DND-41 (cell line): Measurements from ENCODE around the gene CAD.
A peak's percentile ranks its signal among the peaks of the same experiment; 100 is the strongest.

ENCODE experiments used
- ATAC-seq: fragments of 200-7000 bp; cut with Tn5 transposase; 3 replicates; pipeline ENCODE4 v1.9.1; 2021; ENCODE audit warnings: low read depth; ENCODE audit not compliant: insufficient read depth
- DNase-seq: peaks from one replicate; pipeline ENCODE4 v3.0.0-alpha.2; 2020
- H2AFZ ChIP-seq: 2 replicates; pipeline ENCODE4 v1.6.0; 2012; ENCODE audit warnings: low read depth, low read length
- H3K27ac ChIP-seq: 2 replicates; pipeline ENCODE4 v1.5.1; 2012; ENCODE audit warnings: low read length, inconsistent platforms
- H3K27me3 ChIP-seq: fragments of 200-600 bp; sonication (generic); 2 replicates; pipeline ENCODE4 v1.6.0; 2012; ENCODE audit warnings: low read length, mild to moderate bottlenecking, inconsistent platforms; ENCODE audit not compliant: insufficient read depth, poor library complexity
- H3K36me3 ChIP-seq: 2 replicates; pipeline ENCODE4 v1.5.1; 2012; ENCODE audit warnings: low read length, inconsistent platforms; ENCODE audit not compliant: insufficient read depth
- H3K4me1 ChIP-seq: 2 replicates; pipeline ENCODE4 v1.5.1; 2012; ENCODE audit warnings: mild to moderate bottlenecking, low read length; ENCODE audit not compliant: insufficient read depth
- H3K4me2 ChIP-seq: 2 replicates; pipeline ENCODE4 v1.6.0; 2012; ENCODE audit warnings: mild to moderate bottlenecking, moderate library complexity, low read length, inconsistent platforms; ENCODE audit not compliant: insufficient read depth
- H3K4me3 ChIP-seq, 2 experiments: fragments of 200-600 bp in 1 of 2; shearing (Covaris generic) in 1 of 2; 2 replicates each; pipeline ENCODE4 v1.5.1; 2012 to 2016; ENCODE audit warnings: inconsistent platforms in 2 of 2, low read length in 2 of 2, mild to moderate bottlenecking in 2 of 2, low read depth in 1 of 2, moderate library complexity in 1 of 2
- H3K79me2 ChIP-seq: 2 replicates; pipeline ENCODE4 v1.6.0; 2012; ENCODE audit warnings: low read length, inconsistent platforms; ENCODE audit not compliant: insufficient read depth
- H3K9ac ChIP-seq: 2 replicates; pipeline ENCODE4 v1.6.0; 2012; ENCODE audit warnings: low read depth, mild to moderate bottlenecking, inconsistent platforms, low read length, moderate library complexity
- H3K9me3 ChIP-seq: 2 replicates; pipeline ENCODE4 v1.5.1; 2012; ENCODE audit warnings: low read length, moderate library complexity, mild to moderate bottlenecking, inconsistent platforms; ENCODE audit not compliant: insufficient read depth, severe bottlenecking
- H4K20me1 ChIP-seq: 2 replicates; pipeline ENCODE4 v1.6.0; 2012; ENCODE audit warnings: low read length; ENCODE audit not compliant: insufficient read depth
- CTCF ChIP-seq: IDR thresholded peaks from 2 replicates; pipeline ENCODE4 v1.5.1; 2012; ENCODE audit warnings: borderline replicate concordance, low read length, moderate library complexity, mild to moderate bottlenecking; ENCODE audit not compliant: poor library complexity, severe bottlenecking; ENCODE audit errors: extremely low read depth
- EZH2 ChIP-seq: IDR thresholded peaks from 3 replicates; pipeline ENCODE4 v1.6.1; 2012; ENCODE audit warnings: borderline replicate concordance, low read depth, mild to moderate bottlenecking, moderate library complexity, low read length, inconsistent platforms; ENCODE audit not compliant: severe bottlenecking

Gene CAD

DNA sequence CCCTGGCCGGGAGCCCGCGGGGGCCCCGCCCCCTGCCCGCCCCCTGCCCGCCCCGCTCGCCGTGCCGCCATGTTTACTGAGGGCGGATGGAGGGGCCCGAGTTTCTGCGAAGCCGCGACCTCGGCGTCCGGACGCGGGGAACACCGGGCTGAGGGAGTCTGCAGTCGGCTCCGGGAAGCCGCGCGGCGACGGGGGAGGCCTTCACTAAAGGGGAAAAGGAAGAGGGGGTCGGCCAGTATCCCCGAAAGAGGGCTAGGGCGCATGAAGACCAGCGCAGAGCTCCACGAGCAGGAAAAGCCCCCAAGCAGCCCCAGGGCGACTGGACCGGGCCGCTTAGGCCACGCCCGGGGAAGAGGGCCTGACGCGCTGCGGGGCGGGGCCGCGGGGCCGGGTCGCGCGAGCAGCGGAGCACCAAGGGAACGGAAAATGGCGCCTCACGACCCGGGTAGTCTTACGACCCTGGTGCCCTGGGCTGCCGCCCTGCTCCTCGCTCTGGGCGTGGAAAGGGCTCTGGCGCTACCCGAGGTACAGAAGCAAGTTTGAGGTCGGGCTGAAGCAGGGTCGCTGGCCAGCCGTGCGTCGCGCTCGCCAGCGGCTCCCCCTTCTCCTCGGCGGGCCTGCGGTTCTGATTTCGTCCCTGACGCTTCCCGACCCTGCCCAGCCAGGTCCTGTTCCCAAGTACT is 5.1 kb upstream of the CAD start, which contains the start of the genes ATRAID and SLC5A6:
ATRAID (plus strand) TSS at position 99 of the 683 bp plus-strand sequence; CDS start at position 427, 328 bp downstream.
SLC5A6 (minus strand) TSS at position 326 of the 683 bp plus-strand sequence. CDS start 4,618 bp downstream, outside the sequence.
- H3K27me3 ChIP-seq = no peaks in the 10 kb centered on the region
- H3K4me3 ChIP-seq = peak within 1 kb of the TSS; percentile 41 to 62
- H3K4me2 ChIP-seq = peak within 1 kb of the TSS; percentile 81
- ATAC-seq (peak; percentile 86), DNase-seq (peak; percentile 88)
- peak within 1 kb of the TSS; percentile 99 for H3K27ac ChIP-seq
- peaks cover 46% of the 10 kb centered on the region for H3K79me2 ChIP-seq
- peaks cover 57% of the 10 kb centered on the region for H3K4me1 ChIP-seq
- no peaks in the 10 kb centered on the region for H3K9me3 ChIP-seq
- H3K9ac ChIP-seq = peak within 1 kb of the TSS; percentile 82
- H4K20me1 ChIP-seq = 0 out of 2 replicates have a peak, but pooled peaks cover 2% of the 10 kb centered on the region
- peak within 1 kb of the TSS; percentile 80 for H2AFZ ChIP-seq
- H3K36me3 ChIP-seq = peaks cover 54% of the 10 kb centered on the region
- TF ChIP-seq EZH2 (no peak), CTCF (no peak)

DNA sequence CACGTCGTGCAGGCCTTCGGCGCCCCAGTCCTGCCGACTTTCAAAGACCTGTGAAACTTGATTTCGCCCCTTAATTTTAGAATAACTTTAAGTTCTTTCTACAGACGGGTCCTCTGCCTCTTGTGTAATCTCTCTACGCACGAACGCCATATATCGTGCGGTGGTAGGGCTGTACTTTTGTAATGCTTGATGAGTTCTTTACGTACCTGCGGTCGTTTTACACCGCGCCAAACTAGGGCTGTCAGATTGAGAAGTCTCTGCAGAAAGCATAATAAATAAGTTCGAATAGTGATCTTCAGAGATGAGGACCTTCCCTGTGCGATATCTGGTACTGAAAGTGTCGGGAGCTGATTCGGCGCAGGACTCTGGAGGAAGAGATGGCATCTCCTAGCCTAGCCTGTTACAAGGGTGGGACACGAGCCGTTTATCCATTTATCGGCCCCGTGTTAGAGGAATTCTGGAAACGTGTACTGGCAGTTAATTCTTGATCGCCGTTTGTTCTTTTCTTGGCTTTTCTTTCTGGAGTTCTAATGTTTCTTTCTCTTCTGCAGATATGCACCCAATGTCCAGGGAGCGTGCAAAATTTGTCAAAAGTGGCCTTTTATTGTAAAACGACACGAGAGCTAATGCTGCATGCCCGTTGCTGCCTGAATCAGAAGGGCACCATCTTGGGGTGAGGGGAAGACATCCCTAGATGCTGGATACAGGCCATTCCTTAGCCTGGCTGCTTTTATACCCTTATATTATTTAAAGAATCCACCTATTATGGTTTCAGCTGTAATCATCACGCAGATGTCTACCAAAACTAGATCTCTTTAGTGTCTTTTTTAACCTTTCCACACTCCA is 4.3 kb upstream of the CAD start:
- no peaks in the 10 kb centered on the region for H3K9me3 ChIP-seq
- DNase-seq (peak; percentile 15), ATAC-seq (peak; percentile 15)
- no peaks in the 10 kb centered on the region for H3K27me3 ChIP-seq
- peaks cover 59% of the 10 kb centered on the region for H3K4me1 ChIP-seq
- H3K27ac ChIP-seq = peak overlapping the region; percentile 99
- 0 out of 2 replicates have a peak, but pooled peaks cover 2% of the 10 kb centered on the region for H4K20me1 ChIP-seq
- H3K4me3 ChIP-seq = peak overlapping the region; percentile 41 to 62
- H3K4me2 ChIP-seq = peak overlapping the region; percentile 81
- peak overlapping the region; percentile 80 for H2AFZ ChIP-seq
- peak overlapping the region; percentile 82 for H3K9ac ChIP-seq
- H3K79me2 ChIP-seq = peaks cover 53% of the 10 kb centered on the region
- no peak for TF ChIP-seq CTCF
- TF ChIP-seq EZH2 = no peak
- H3K36me3 ChIP-seq = peaks cover 49% of the 10 kb centered on the region

DNA sequence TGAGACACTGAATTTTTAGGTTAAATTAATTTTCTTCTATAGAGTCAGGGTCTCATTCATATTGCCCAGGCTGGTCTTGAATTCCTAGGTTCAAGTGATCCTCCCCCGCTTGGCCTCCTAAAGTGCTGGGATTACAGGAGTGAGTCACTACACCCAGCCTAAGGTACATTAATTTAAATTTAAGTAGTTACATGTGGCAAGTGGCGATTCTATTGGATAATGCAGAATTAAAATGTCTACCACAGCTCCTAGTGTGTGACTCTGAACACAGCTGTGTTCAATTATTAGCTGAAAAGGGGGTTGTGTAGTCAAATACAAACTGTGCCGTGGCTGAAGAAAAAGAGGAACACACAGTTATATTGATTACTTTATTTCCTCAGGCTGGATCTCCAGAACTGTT is 2.2 kb upstream of the CAD start:
- TF ChIP-seq EZH2 (no peak), CTCF (no peak)
- Histone ChIP-seq H3K9me3 (no peaks in the 10 kb centered on the region), H3K4me3 (no peak overlapping the region), H2AFZ (no peak overlapping the region), H3K4me1 (peaks cover 58% of the 10 kb centered on the region), H3K27me3 (no peaks in the 10 kb centered on the region), H3K9ac (no peak overlapping the region), H4K20me1 (no peaks in the 10 kb centered on the region), H3K36me3 (peaks cover 44% of the 10 kb centered on the region), H3K4me2 (no peak overlapping the region), H3K27ac (no peak overlapping the region), H3K79me2 (peaks cover 63% of the 10 kb centered on the region)
- no peak for ATAC-seq
- DNase-seq = no peak
